ENCODE measurements around the gene ASIC4. TPM values are rescaled to one million over a fixed set of nuclear protein-coding genes. Genes with fewer than 3 reads are reported as not detected.

The ASIC4 gene
- polyA plus RNA-seq, 4 donors, result 0.04 to 0.10 TPM; not detected in 2

DNA sequence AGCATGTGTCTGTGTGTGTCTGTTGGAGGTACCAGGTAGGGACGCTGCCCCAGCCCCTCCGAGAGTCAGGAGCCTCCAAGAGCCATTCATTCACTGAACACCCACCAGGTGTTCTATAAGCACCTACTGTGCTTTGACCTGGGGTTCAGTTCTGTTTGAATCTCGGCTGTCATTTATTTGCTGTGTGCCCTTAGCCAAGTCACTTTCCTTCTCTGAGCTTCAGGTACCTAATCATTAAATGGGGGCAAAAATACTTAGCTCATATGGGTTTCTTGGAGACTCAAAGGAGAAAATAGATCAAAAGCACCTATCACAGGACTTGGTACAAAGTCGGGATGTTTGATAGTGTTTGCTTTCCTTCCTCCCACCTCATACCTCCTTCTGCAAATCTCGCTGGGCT, 13.2 kb downstream of the ASIC4 start:
- peaks cover 0 to 85% (median 33%) of the 10 kb centered on the region in 3 donors for H3K27me3 ChIP-seq (ENCODE audit: control insufficient read depth in 3 of 3, insufficient read depth in 3 of 3, low read length in 3 of 3)
- DNase-seq (no peak), FAIRE-seq (no peak)
- no peak overlapping the region for H3K4me3 ChIP-seq (ENCODE audit: low read depth in 1 of 3, low read length in 3 of 3)
- H3K4me1 ChIP-seq (ENCODE audit: control insufficient read depth in 3 of 3, insufficient read depth in 2 of 3, low read depth in 1 of 3, low read length in 2 of 3), result peaks cover 0 to 26% (median 0%) of the 10 kb centered on the region in 3 donors
- no peaks in the 10 kb centered on the region for H3K36me3 ChIP-seq (ENCODE audit: control insufficient read depth in 3 of 3, insufficient read depth in 2 of 3, low read depth in 1 of 3, low read length in 3 of 3)
- WGBS, 3 donors, result 33 to 57% (median 42%) methylated on average over 5 of the region's 5 CpGs
- no peak overlapping the region for H3K27ac ChIP-seq (ENCODE audit: low read depth in 1 of 3, low read length in 2 of 3)
- H3K9me3 ChIP-seq (ENCODE audit: control insufficient read depth in 2 of 2, insufficient read depth in 1 of 2, low read depth in 1 of 2, low read length in 1 of 2), result no peaks in the 10 kb centered on the region

DNA sequence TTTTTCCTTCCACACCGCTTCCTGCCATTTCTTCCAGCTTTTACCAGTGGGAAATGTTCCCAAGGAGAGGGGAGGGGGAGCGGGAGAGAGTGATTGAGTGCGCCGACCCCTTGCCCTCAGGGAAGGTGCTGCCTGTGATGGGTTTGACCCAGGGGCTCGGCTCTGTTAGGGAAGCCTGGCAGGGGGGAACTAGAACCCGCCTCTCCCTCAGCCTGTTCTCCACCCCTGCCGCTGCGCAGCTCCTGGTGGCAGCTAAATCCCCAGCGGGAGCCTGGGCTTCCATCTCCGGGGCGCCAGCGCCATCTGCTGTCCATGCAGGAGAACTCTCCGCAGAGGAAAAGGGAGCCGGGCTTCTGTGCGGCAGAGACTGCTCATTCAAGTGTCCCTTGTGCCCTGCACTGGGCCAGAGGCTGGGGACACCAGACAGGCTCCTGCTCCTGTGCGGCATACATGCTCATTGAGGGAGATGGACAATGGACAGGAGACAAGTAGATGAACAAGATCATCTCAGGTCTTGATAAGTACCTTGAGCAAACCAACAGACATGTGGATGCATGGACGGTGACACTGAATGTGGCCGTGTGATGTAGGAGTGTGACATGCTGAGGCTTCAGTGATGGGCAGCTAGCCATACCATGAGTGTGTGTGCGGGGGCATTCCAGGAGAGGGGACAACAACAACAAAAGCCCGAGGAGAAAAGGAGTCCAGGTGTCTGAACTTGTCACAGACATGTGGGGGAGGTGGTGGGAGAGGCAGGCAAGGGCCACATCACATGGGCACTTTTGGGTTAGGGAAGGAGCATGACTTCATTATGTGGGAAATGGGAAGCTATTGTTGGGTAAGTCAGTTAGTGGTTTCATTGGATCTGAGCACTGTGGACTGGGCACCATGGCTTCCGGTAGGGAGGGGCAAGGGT, 16.0 kb downstream of the ASIC4 start:
- H3K36me3 ChIP-seq (ENCODE audit: control insufficient read depth in 3 of 3, insufficient read depth in 2 of 3, low read depth in 1 of 3, low read length in 3 of 3), result no peaks in the 10 kb centered on the region
- H3K4me1 ChIP-seq (ENCODE audit: control insufficient read depth in 3 of 3, insufficient read depth in 2 of 3, low read depth in 1 of 3, low read length in 2 of 3), result peaks cover 0 to 20% (median 0%) of the 10 kb centered on the region in 3 donors
- H3K4me3 ChIP-seq (ENCODE audit: low read depth in 1 of 3, low read length in 3 of 3), result no peak overlapping the region
- peaks cover 0 to 65% (median 23%) of the 10 kb centered on the region in 3 donors for H3K27me3 ChIP-seq (ENCODE audit: control insufficient read depth in 3 of 3, insufficient read depth in 3 of 3, low read length in 3 of 3)
- H3K9me3 ChIP-seq (ENCODE audit: control insufficient read depth in 2 of 2, insufficient read depth in 1 of 2, low read depth in 1 of 2, low read length in 1 of 2), result no peaks in the 10 kb centered on the region
- no peak for FAIRE-seq
- DNase-seq, result peak; percentile 79 to 89
- WGBS, 3 donors, result 12 to 19% (median 12%) methylated on average over 20 to 21 of the region's 21 CpGs
- H3K27ac ChIP-seq (ENCODE audit: low read depth in 1 of 3, low read length in 2 of 3), result no peak overlapping the region

DNA sequence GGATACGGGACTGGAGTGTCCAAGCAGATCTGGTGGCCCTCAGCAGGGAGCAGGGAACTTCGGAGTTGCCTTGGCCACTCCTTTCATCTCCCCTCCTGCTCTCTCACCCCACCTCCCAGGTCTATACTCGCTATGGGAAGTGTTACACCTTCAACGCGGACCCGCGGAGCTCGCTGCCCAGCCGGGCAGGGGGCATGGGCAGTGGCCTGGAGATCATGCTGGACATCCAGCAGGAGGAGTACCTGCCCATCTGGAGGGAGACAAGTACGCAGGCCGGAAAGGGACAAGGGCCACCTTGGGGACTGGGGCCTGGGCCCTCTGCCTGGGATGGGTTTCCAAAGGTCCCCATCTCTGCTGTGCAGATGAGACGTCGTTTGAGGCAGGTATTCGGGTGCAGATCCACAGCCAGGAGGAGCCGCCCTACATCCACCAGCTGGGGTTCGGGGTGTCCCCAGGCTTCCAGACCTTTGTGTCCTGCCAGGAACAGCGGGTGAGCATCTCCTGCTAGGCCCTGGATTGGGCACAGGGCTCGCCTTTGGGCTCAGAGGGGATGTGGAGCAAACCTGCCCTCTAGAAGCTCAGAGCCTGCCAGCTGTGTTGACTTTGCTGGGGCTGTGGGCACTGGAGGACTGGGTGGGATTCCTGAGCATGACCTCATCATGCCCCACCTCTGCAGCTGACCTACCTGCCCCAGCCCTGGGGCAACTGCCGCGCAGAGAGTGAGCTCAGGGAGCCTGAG, 17.5 kb downstream of the ASIC4 start:
- H3K4me1 ChIP-seq (ENCODE audit: control insufficient read depth in 3 of 3, insufficient read depth in 2 of 3, low read depth in 1 of 3, low read length in 2 of 3), result peaks cover 0 to 6% (median 0%) of the 10 kb centered on the region in 3 donors
- no peak for FAIRE-seq
- no peaks in the 10 kb centered on the region for H3K9me3 ChIP-seq (ENCODE audit: control insufficient read depth in 2 of 2, insufficient read depth in 1 of 2, low read depth in 1 of 2, low read length in 1 of 2)
- no peak overlapping the region for H3K27ac ChIP-seq (ENCODE audit: low read depth in 1 of 3, low read length in 2 of 3)
- peaks cover 0 to 50% (median 15%) of the 10 kb centered on the region in 3 donors for H3K27me3 ChIP-seq (ENCODE audit: control insufficient read depth in 3 of 3, insufficient read depth in 3 of 3, low read length in 3 of 3)
- no peaks in the 10 kb centered on the region for H3K36me3 ChIP-seq (ENCODE audit: control insufficient read depth in 3 of 3, insufficient read depth in 2 of 3, low read depth in 1 of 3, low read length in 3 of 3)
- WGBS, 3 donors, result 69 to 78% (median 71%) methylated on average over 20 of the region's 20 CpGs
- no peak overlapping the region for H3K4me3 ChIP-seq (ENCODE audit: low read depth in 1 of 3, low read length in 3 of 3)
- DNase-seq, result no peak

DNA sequence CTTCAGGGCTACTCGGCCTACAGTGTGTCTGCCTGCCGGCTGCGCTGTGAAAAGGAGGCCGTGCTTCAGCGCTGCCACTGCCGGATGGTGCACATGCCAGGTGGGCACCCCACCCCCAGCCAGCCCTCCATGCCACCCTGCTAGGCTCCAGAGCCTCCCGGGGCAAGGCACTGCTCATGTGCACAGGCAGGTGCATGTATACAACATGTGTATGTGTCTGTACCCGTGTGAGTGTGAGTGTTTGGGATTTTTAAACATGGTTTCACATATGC, 18.0 kb downstream of the ASIC4 start:
- H3K4me3 ChIP-seq (ENCODE audit: low read depth in 1 of 3, low read length in 3 of 3), result no peak overlapping the region
- no peaks in the 10 kb centered on the region for H3K9me3 ChIP-seq (ENCODE audit: control insufficient read depth in 2 of 2, insufficient read depth in 1 of 2, low read depth in 1 of 2, low read length in 1 of 2)
- H3K27ac ChIP-seq (ENCODE audit: low read depth in 1 of 3, low read length in 2 of 3), result no peak overlapping the region
- no peak for FAIRE-seq
- H3K27me3 ChIP-seq (ENCODE audit: control insufficient read depth in 3 of 3, insufficient read depth in 3 of 3, low read length in 3 of 3), result peaks cover 0 to 45% (median 10%) of the 10 kb centered on the region in 3 donors
- no peak for DNase-seq
- no peaks in the 10 kb centered on the region for H3K36me3 ChIP-seq (ENCODE audit: control insufficient read depth in 3 of 3, insufficient read depth in 2 of 3, low read depth in 1 of 3, low read length in 3 of 3)
- 69 to 82% (median 76%) methylated on average over 8 of the region's 8 CpGs for WGBS, 3 donors
- peaks cover 0 to 4% (median 0%) of the 10 kb centered on the region in 3 donors for H3K4me1 ChIP-seq (ENCODE audit: control insufficient read depth in 3 of 3, insufficient read depth in 2 of 3, low read depth in 1 of 3, low read length in 2 of 3)

DNA sequence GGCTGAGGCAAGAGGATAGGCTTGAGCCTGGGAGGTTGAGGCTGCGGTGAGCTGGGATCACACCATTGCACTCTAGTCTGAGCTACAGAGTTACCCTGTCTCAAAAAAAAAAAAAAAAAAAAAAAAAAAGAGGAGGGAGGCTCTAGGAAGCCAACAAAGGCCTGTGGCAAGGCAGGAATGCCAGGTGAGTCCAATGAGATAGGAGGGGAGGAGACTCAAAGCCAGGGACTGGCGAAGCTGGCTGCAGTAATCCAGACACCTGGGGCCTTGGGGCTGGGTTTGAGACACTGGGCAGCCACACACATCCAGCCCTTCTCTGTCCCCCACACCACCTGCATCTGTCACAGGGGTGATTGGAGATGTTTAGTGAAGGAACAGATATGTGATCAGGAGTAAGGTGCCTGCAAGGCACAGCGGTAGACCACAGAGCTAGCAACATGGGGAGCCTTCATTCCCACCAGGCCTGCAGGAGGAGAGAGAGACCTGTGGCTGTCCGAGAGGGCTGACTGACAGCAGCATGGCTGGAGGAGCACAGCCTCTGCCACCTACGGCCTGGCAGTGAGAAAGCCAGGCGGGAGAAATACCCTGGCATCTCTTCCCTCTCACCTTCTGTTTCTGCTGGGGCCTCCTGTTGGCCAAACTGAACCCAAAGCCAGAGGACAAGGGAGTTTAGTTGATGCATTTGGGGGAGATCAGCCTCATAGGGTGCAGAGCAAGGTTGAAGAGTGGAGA, 19.8 kb downstream of the ASIC4 start:
- peaks cover 0 to 22% (median 0%) of the 10 kb centered on the region in 3 donors for H3K4me1 ChIP-seq (ENCODE audit: control insufficient read depth in 3 of 3, insufficient read depth in 2 of 3, low read depth in 1 of 3, low read length in 2 of 3)
- peaks cover 0 to 17% (median under 1%) of the 10 kb centered on the region in 3 donors for H3K36me3 ChIP-seq (ENCODE audit: control insufficient read depth in 3 of 3, insufficient read depth in 2 of 3, low read depth in 1 of 3, low read length in 3 of 3)
- no peak overlapping the region for H3K27ac ChIP-seq (ENCODE audit: low read depth in 1 of 3, low read length in 2 of 3)
- H3K9me3 ChIP-seq (ENCODE audit: control insufficient read depth in 2 of 2, insufficient read depth in 1 of 2, low read depth in 1 of 2, low read length in 1 of 2), result no peaks in the 10 kb centered on the region
- no peak overlapping the region for H3K4me3 ChIP-seq (ENCODE audit: low read depth in 1 of 3, low read length in 3 of 3)
- peaks cover 0 to 31% (median 7%) of the 10 kb centered on the region in 3 donors for H3K27me3 ChIP-seq (ENCODE audit: control insufficient read depth in 3 of 3, insufficient read depth in 3 of 3, low read length in 3 of 3)
- 63 to 84% (median 72%) methylated on average over 6 of the region's 6 CpGs for WGBS, 3 donors
- FAIRE-seq (no peak), DNase-seq (no peak)

DNA sequence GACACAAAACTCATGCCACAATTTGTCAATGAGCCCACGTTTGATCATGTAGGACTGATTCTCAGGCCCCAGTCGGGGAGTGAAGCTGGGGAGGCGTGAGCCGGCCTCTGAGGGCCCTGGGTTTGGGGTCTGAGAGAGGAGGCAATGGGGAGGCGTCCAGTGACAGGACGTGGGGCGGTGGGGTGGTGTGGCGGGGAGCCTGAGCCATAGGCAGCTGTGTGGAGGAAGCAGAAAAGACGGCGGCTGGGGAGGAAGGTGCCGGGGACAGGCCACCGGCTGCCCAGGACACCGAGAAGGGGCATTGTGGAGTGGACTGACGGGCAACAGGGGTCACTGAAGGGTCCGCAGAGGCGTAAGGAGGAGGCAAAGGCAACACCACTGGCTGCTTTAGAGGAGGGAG, 22.1 kb downstream of the ASIC4 start:
- 86 to 90% (median 87%) methylated on average over 16 of the region's 16 CpGs for WGBS, 3 donors
- peaks cover 0 to 21% (median 0%) of the 10 kb centered on the region in 3 donors for H3K4me1 ChIP-seq (ENCODE audit: control insufficient read depth in 3 of 3, insufficient read depth in 2 of 3, low read depth in 1 of 3, low read length in 2 of 3)
- DNase-seq (no peak), FAIRE-seq (no peak)
- H3K27ac ChIP-seq (ENCODE audit: low read depth in 1 of 3, low read length in 2 of 3), result no peak overlapping the region
- no peak overlapping the region for H3K4me3 ChIP-seq (ENCODE audit: low read depth in 1 of 3, low read length in 3 of 3)
- H3K36me3 ChIP-seq (ENCODE audit: control insufficient read depth in 3 of 3, insufficient read depth in 2 of 3, low read depth in 1 of 3, low read length in 3 of 3), result peaks cover 3 to 40% (median 9%) of the 10 kb centered on the region in 3 donors
- no peaks in the 10 kb centered on the region for H3K9me3 ChIP-seq (ENCODE audit: control insufficient read depth in 2 of 2, insufficient read depth in 1 of 2, low read depth in 1 of 2, low read length in 1 of 2)
- H3K27me3 ChIP-seq (ENCODE audit: control insufficient read depth in 3 of 3, insufficient read depth in 3 of 3, low read length in 3 of 3), result peaks cover 0 to 12% (median 3%) of the 10 kb centered on the region in 3 donors

DNA sequence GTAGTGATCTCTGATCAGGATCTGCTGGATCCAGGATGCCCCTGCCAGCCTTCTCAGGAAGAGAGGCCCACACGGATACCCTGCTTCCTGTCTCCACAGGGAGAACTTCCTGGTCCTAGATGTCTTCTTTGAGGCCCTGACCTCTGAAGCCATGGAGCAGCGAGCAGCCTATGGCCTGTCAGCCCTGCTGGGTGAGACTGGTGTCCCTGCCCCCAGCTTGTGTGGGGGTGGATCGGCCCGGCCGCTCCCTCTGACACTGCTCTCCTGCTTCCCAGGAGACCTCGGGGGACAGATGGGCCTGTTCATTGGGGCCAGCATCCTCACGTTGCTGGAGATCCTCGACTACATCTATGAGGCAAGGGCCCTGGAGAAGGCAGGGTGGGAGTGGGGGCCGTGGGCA, 22.7 kb downstream of the ASIC4 start:
- peaks cover 0 to 26% (median 1%) of the 10 kb centered on the region in 3 donors for H3K4me1 ChIP-seq (ENCODE audit: control insufficient read depth in 3 of 3, insufficient read depth in 2 of 3, low read depth in 1 of 3, low read length in 2 of 3)
- peaks cover 3 to 42% (median 9%) of the 10 kb centered on the region in 3 donors for H3K36me3 ChIP-seq (ENCODE audit: control insufficient read depth in 3 of 3, insufficient read depth in 2 of 3, low read depth in 1 of 3, low read length in 3 of 3)
- FAIRE-seq (no peak), DNase-seq (no peak)
- H3K4me3 ChIP-seq (ENCODE audit: low read depth in 1 of 3, low read length in 3 of 3), result no peak overlapping the region
- 53 to 70% (median 61%) methylated on average over 9 of the region's 9 CpGs for WGBS, 3 donors
- H3K27ac ChIP-seq (ENCODE audit: low read depth in 1 of 3, low read length in 2 of 3), result no peak overlapping the region
- no peaks in the 10 kb centered on the region for H3K9me3 ChIP-seq (ENCODE audit: control insufficient read depth in 2 of 2, insufficient read depth in 1 of 2, low read depth in 1 of 2, low read length in 1 of 2)
- peaks cover 0 to 6% (median 3%) of the 10 kb centered on the region in 3 donors for H3K27me3 ChIP-seq (ENCODE audit: control insufficient read depth in 3 of 3, insufficient read depth in 3 of 3, low read length in 3 of 3)
